Prostate gland (tissue), 2 donors: Measurements from ENCODE around the gene QSOX1.

Experiments used
- CTCF ChIP-seq, 4 experiments: fragments of 200-600 bp in 2 of 4; fragments of 450-650 bp in 2 of 4; sonication (generic) in 2 of 4; IDR thresholded peaks; 1 replicate in 3 of 4; 2 replicates in 1 of 4; pipeline ENCODE4 v1.5.1; 2016 to 2019; ENCODE audit warnings: antibody characterized with exemption in 4 of 4, mild to moderate bottlenecking in 2 of 4, moderate library complexity in 2 of 4
- POLR2A ChIP-seq: fragments of 450-650 bp; IDR thresholded peaks from one replicate; pipeline ENCODE4 v1.6.1; 2016; ENCODE audit warnings: antibody characterized with exemption, mild to moderate bottlenecking
- POLR2AphosphoS5 ChIP-seq: sonication (generic); formaldehyde crosslinking; IDR thresholded peaks from one replicate; pipeline ENCODE4 v1.6.1; 2017; ENCODE audit warnings: antibody characterized with exemption

- TF ChIP-seq CTCF (IDR thresholded peaks at IDR 0.05): no peak
- no peak for TF ChIP-seq POLR2A
- TF ChIP-seq POLR2AphosphoS5: no peak
Measured at GRCh38 chr1:180141381-180141934, 13.2 kb upstream of the QSOX1 start.
